Activated naive CD4-positive, alpha-beta T cell treated with anti-CD3 and anti-CD28 coated beads for 36 hours (primary cell): ENCODE results near the gene VAV2. TPM values are rescaled to one million over a fixed set of nuclear protein-coding genes. Genes with fewer than 3 reads are reported as not detected.

ENCODE experiments used
- total RNA-seq, 2 experiments: library from RNA; stranded (reverse); gene quantifications; one replicate each; pipeline ENCODE4 v1.2.3, GENCODE V29; 2021

VAV2 gene
- total RNA-seq, 2 experiments from 2014 or later: 3.4 to 3.8 TPM

Other genes with a start within 250 kb of the VAV2 start
- gene BRD3OS, start 33.2 kb upstream of the VAV2 start, total RNA-seq: 1 to 10 TPM; 6.3 to 6.7 TPM
- 10 to 100 TPM; 34.2 to 36.6 TPM for gene BRD3, start 75.7 kb upstream of the VAV2 start, total RNA-seq
- gene WDR5, start 143.8 kb upstream of the VAV2 start, total RNA-seq: 10 to 100 TPM; 39.4 to 40.4 TPM
- gene RNU6ATAC, start 172.2 kb upstream of the VAV2 start, total RNA-seq: 10 to 100 TPM in 1 of 2 experiments, not detected in 1; 28.1 TPM